MCF 10A (cell line): ENCODE measurements around the gene ADPRH. TPM values are rescaled to one million over a fixed set of nuclear protein-coding genes. Genes with fewer than 3 reads are reported as not detected.

Experiments
- BruUV-seq: library from RNA; stranded (reverse); fragments of 400-500 nt; replicated peaks from 2 replicates; lab custom pipeline; 2021; lab: Mats Ljungman, UMichigan
- CTCF ChIA-PET: fragments of 300-600 bp; sonication (Branson Sonifier 250); formaldehyde crosslinking; extraction: SDS; loops from one replicate; lab custom pipeline; 2021; ENCODE audit warnings: antibody characterized with exemption, inconsistent platforms; lab: Yijun Ruan, JAX
- POLR2A ChIA-PET: fragments of 300-600, 350-650 bp; sonication (Branson Sonifier 250); formaldehyde crosslinking; extraction: SDS; loops from one replicate; lab custom pipeline; 2020; ENCODE audit warnings: antibody characterized with exemption, inconsistent platforms; lab: Yijun Ruan, JAX
- DNase-seq: peaks from one replicate; pipeline ENCODE4 v3.0.0-alpha.2; 2018; ENCODE audit not compliant: unreplicated experiment
- H3K27ac Mint-ChIP-seq: one replicate; pipeline ENCODE4 v1.8.0; 2022; ENCODE audit warnings: mild to moderate bottlenecking, low read depth, mixed read lengths; ENCODE audit not compliant: unreplicated experiment
- H3K27me3 Mint-ChIP-seq: one replicate; pipeline ENCODE4 v1.8.0; 2022; ENCODE audit warnings: mixed read lengths; ENCODE audit not compliant: insufficient read depth, unreplicated experiment
- H3K36me3 Mint-ChIP-seq: one replicate; pipeline ENCODE4 v1.8.0; 2022; ENCODE audit warnings: mild to moderate bottlenecking, moderate library complexity, mixed read lengths; ENCODE audit not compliant: insufficient read depth, unreplicated experiment
- H3K4me1 Mint-ChIP-seq: one replicate; pipeline ENCODE4 v1.8.0; 2022; ENCODE audit warnings: mixed read lengths; ENCODE audit not compliant: insufficient read depth, unreplicated experiment
- H3K4me3 Mint-ChIP-seq: one replicate; pipeline ENCODE4 v1.8.0; 2022; ENCODE audit warnings: mild to moderate bottlenecking, moderate library complexity, mixed read lengths; ENCODE audit not compliant: unreplicated experiment
- H3K9me3 Mint-ChIP-seq: one replicate; pipeline ENCODE4 v1.8.0; 2022; ENCODE audit warnings: mixed read lengths; ENCODE audit not compliant: unreplicated experiment
- CTCF ChIP-seq: fragments of 200-600 bp; IDR thresholded peaks from one replicate; pipeline ENCODE4 v1.8.0; 2022; ENCODE audit warnings: antibody characterized with exemption, mild to moderate bottlenecking; ENCODE audit not compliant: unreplicated experiment
- intact Hi-C: fragments of 100-400 bp; cut with micrococcal nuclease; formaldehyde crosslinking; loops from 2 replicates; pipeline ENCODE4 v1.14.1; 2022
- total RNA-seq: library from RNA; stranded (reverse); gene quantifications from 2 replicates; pipeline ENCODE4 v1.2.3, GENCODE V29; 2022

Gene ADPRH
- total RNA-seq, 1 experiment from 2014 or later = not detected

GRCh38 chr3:119632216-119632615 lies 52.9 kb downstream of the ADPRH start:
- Mint-ChIP-seq H3K4me1 (peaks cover 17% of the 10 kb centered on the region), H3K4me3 (no peak overlapping the region), H3K9me3 (no peaks in the 10 kb centered on the region), H3K27me3 (no peaks in the 10 kb centered on the region), H3K27ac (no peak overlapping the region), H3K36me3 (no peaks in the 10 kb centered on the region)
- ChIA-PET CTCF (interaction anchor here (0.8 kb wide), 1 partner anchor 49 kb away, joined by 3 read pairs; no protein-coding TSS in a partner anchor), POLR2A (no interaction called here)
- no TSS peak for BruUV-seq
- no peak for DNase-seq
- no peak for TF ChIP-seq CTCF
- intact Hi-C loops = no loop called here

DNA sequence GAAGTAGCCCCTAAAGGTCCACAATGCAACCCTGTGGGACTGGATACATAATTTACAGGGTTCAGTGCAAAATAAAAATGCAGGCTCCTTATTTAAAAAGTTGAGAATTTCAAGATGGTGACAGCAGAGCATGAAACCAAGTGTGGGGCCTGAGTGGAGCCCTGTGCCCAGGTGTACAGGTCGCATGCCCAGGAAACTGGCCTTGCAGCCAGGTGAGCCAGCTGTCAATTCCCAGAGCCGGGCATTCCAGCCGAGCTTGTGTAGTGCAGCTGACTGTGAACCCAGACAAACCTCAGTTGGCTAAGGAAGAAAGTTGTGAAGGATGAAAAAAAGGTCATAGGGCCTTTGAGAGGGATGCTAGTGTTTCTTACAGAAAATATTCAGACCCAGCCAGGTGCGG lies 53.5 kb downstream of the ADPRH start:
- CTCF ChIA-PET = interaction anchor here (0.7 to 0.8 kb wide), 2 partner anchors 48 to 1046 kb away, joined by 3 read pairs; no protein-coding TSS in a partner anchor
- TF ChIP-seq CTCF = no peak
- intact Hi-C loops = no loop called here
- H3K4me3 Mint-ChIP-seq = no peak overlapping the region
- peaks cover 21% of the 10 kb centered on the region for H3K4me1 Mint-ChIP-seq
- BruUV-seq = no TSS peak
- no peaks in the 10 kb centered on the region for H3K36me3 Mint-ChIP-seq
- H3K27ac Mint-ChIP-seq = no peak overlapping the region
- no peak for DNase-seq
- POLR2A ChIA-PET = no interaction called here
- H3K9me3 Mint-ChIP-seq = no peaks in the 10 kb centered on the region
- no peaks in the 10 kb centered on the region for H3K27me3 Mint-ChIP-seq

DNA sequence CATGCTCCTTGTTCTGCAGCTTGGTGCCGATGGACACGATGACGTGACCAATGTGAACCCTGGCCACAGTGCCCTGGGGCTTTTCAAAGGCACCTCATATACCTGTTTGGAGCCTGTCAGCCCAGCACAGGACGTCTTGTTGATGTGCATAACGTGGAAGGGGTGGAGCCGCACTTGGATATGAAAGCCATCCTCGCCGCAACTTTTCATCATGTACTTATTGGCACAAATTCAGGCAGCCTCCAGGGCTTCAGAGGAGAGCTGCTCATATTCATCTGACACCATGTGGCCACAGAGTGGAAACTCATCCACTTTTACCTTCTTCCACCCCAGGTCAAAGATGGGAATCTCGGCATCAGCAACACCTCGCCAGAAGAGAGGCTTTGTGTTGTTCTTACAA lies 56.4 kb downstream of the ADPRH start:
- no peak for DNase-seq
- TF ChIP-seq CTCF = no peak
- ChIA-PET CTCF (interaction anchor here (0.7 to 1.6 kb wide), 2 partner anchors 54 to 478 kb away, joined by 3 read pairs; no protein-coding TSS in a partner anchor), POLR2A (interaction anchor here (0.9 to 3.3 kb wide), 2 partner anchors 41 to 138 kb away, joined by 3 to 16 read pairs; partner anchors contain the start of genes COX17 and TIMMDC1)
- H3K27ac Mint-ChIP-seq = no peak overlapping the region
- no peaks in the 10 kb centered on the region for H3K27me3 Mint-ChIP-seq
- intact Hi-C loops = no loop called here
- no peaks in the 10 kb centered on the region for H3K9me3 Mint-ChIP-seq
- no TSS peak for BruUV-seq
- H3K4me3 Mint-ChIP-seq = no peak overlapping the region
- H3K4me1 Mint-ChIP-seq = peaks cover 36% of the 10 kb centered on the region
- no peaks in the 10 kb centered on the region for H3K36me3 Mint-ChIP-seq

GRCh38 chr3:119636249-119636648 lies 57.0 kb downstream of the ADPRH start:
- ChIA-PET CTCF (interaction anchor here (0.7 to 1.6 kb wide), 3 partner anchors 8 to 478 kb away, joined by 3 read pairs; no protein-coding TSS in a partner anchor), POLR2A (interaction anchor here (0.8 to 3.3 kb wide), 4 partner anchors 41 to 567 kb away, joined by 3 to 16 read pairs (median 4); partner anchors contain the start of genes COX17 and TIMMDC1)
- peak; percentile 18 for DNase-seq
- Mint-ChIP-seq H3K9me3 (no peaks in the 10 kb centered on the region), H3K4me3 (no peak overlapping the region), H3K27ac (no peak overlapping the region), H3K36me3 (no peaks in the 10 kb centered on the region), H3K4me1 (peaks cover 32% of the 10 kb centered on the region), H3K27me3 (no peaks in the 10 kb centered on the region)
- intact Hi-C loops = no loop called here
- no peak for TF ChIP-seq CTCF
- no TSS peak for BruUV-seq
